C4-2B (cell line): ENCODE results near the gene ADRA1B.

Experiments used
- H3K27ac ChIP-seq: fragments of 450-650 bp; 2 replicates; pipeline ENCODE4 v1.5.1; 2017
- ZFX ChIP-seq: fragments of 450-650 bp; IDR thresholded peaks from 2 replicates; pipeline ENCODE4 v1.6.1; 2017
- TF ChIP-seq, protein P1 (sequence below): fragments of 450-650 bp; conservative IDR thresholded peaks from 2 replicates; pipeline ENCODE4 v1.5.1; 2017; ENCODE audit warnings: mild to moderate bottlenecking

Gene ADRA1B

DNA sequence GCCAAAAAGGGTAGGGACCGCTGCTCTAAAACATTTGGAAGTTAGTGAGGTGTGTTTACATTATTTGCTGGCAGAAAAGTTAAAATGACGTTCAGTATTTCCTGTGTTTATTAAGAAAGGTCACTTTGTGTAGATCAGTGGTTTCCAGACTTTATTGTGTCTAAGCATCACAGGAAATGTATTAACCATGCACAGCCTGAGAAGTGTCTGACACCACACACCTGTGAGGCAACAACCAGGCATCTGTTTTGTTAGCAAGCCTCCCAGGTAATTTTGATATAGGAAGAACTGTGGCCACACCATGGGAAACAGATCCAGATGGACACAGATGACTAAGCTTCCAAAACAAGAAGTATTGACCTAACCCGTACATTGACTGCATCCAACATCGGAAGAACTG is 104.7 kb downstream of the ADRA1B start:
- H3K27ac ChIP-seq: no peak overlapping the region
- TF ChIP-seq ZFX: no peak
- TF ChIP-seq, protein P1, sequence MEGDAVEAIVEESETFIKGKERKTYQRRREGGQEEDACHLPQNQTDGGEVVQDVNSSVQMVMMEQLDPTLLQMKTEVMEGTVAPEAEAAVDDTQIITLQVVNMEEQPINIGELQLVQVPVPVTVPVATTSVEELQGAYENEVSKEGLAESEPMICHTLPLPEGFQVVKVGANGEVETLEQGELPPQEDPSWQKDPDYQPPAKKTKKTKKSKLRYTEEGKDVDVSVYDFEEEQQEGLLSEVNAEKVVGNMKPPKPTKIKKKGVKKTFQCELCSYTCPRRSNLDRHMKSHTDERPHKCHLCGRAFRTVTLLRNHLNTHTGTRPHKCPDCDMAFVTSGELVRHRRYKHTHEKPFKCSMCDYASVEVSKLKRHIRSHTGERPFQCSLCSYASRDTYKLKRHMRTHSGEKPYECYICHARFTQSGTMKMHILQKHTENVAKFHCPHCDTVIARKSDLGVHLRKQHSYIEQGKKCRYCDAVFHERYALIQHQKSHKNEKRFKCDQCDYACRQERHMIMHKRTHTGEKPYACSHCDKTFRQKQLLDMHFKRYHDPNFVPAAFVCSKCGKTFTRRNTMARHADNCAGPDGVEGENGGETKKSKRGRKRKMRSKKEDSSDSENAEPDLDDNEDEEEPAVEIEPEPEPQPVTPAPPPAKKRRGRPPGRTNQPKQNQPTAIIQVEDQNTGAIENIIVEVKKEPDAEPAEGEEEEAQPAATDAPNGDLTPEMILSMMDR: no peak

GRCh38 chr5:160021831-160022446 is 105.7 kb downstream of the ADRA1B start:
- no peak for TF ChIP-seq ZFX
- TF ChIP-seq, protein P1: peak; percentile 89
- no peak overlapping the region for H3K27ac ChIP-seq
